OCI-LY1 (cell line): ENCODE data around the gene RASA3.

Experiments used
- H2AFZ ChIP-seq: fragments of 200-600 bp; sonication (generic), shearing (Covaris generic); 2 replicates; pipeline ENCODE4 v1.6.0; 2014; ENCODE audit warnings: antibody characterized with exemption, mild to moderate bottlenecking, low read length
- H3F3A ChIP-seq: fragments of 200-600 bp; sonication (generic), shearing (Covaris generic); 2 replicates; pipeline ENCODE4 v1.6.0; 2014; ENCODE audit warnings: mild to moderate bottlenecking, antibody characterized with exemption, low read length, moderate library complexity; ENCODE audit not compliant: insufficient read depth
- H3K27ac ChIP-seq: fragments of 200-600 bp; sonication (generic); 2 replicates; pipeline ENCODE4 v1.5.1; 2014; ENCODE audit warnings: low read length, mixed run types, mild to moderate bottlenecking, low read depth; ENCODE audit not compliant: poor library complexity, severe bottlenecking
- H3K27me3 ChIP-seq: fragments of 200-600 bp; sonication (generic); 2 replicates; pipeline ENCODE4 v1.6.0; 2014; ENCODE audit warnings: antibody characterized with exemption, mild to moderate bottlenecking, low read length, moderate library complexity; ENCODE audit not compliant: insufficient read depth
- H3K36me3 ChIP-seq: fragments of 200-600 bp; sonication (generic); 2 replicates; pipeline ENCODE4 v1.6.1; 2014; ENCODE audit warnings: mild to moderate bottlenecking, antibody characterized with exemption, low read length, moderate library complexity, mixed read lengths; ENCODE audit not compliant: insufficient read depth
- H3K4me1 ChIP-seq: fragments of 200-600 bp; sonication (generic); 2 replicates; pipeline ENCODE4 v1.5.1; 2014; ENCODE audit warnings: mild to moderate bottlenecking, low read length, moderate library complexity; ENCODE audit not compliant: insufficient read depth, severe bottlenecking
- H3K4me2 ChIP-seq: fragments of 200-600 bp; sonication (generic), shearing (Covaris generic); 2 replicates; pipeline ENCODE4 v1.6.1; 2014; ENCODE audit warnings: low read length
- H3K4me3 ChIP-seq: fragments of 200-600 bp; sonication (generic); 2 replicates; pipeline ENCODE4 v1.5.1; 2014; ENCODE audit warnings: low read length, low read depth, mild to moderate bottlenecking, mixed read lengths; ENCODE audit not compliant: poor library complexity, severe bottlenecking
- H3K79me2 ChIP-seq: fragments of 200-600 bp; shearing (Covaris generic); 2 replicates; pipeline ENCODE4 v1.6.1; 2016; ENCODE audit warnings: mixed run types, low read length, mixed read lengths; ENCODE audit not compliant: insufficient read depth
- H3K9ac ChIP-seq: fragments of 200-600 bp; sonication (generic), shearing (Covaris generic); 2 replicates; pipeline ENCODE4 v1.6.1; 2014; ENCODE audit warnings: mild to moderate bottlenecking, low read length, mixed read lengths
- H3K9me2 ChIP-seq: fragments of 200-600 bp; sonication (generic), shearing (Covaris generic); 2 replicates; pipeline ENCODE4 v1.6.1; 2014; ENCODE audit warnings: low read depth, mild to moderate bottlenecking, low read length, mixed read lengths
- H3K9me3 ChIP-seq: fragments of 200-600 bp; shearing (Covaris generic); 2 replicates; pipeline ENCODE4 v1.6.1; 2014; ENCODE audit warnings: low read length, mixed read lengths
- H4K20me1 ChIP-seq: fragments of 200-600 bp; sonication (generic), shearing (Covaris generic); 2 replicates; pipeline ENCODE4 v1.6.0; 2016; ENCODE audit warnings: mild to moderate bottlenecking, low read length; ENCODE audit not compliant: insufficient read depth
- EZH2 ChIP-seq: fragments of 200-600 bp; sonication (generic), shearing (Covaris generic); IDR thresholded peaks from 2 replicates; pipeline ENCODE4 v1.8.0; 2017; ENCODE audit warnings: borderline replicate concordance, mixed run types, mild to moderate bottlenecking, antibody characterized with exemption, low read length, moderate library complexity, mixed read lengths
- TF ChIP-seq, protein P1 (sequence below): fragments of 200-600 bp; sonication (generic), shearing (Covaris generic); IDR thresholded peaks from 2 replicates; pipeline ENCODE4 v1.5.1; 2017; ENCODE audit warnings: mild to moderate bottlenecking, antibody characterized with exemption, low read length, moderate library complexity, mixed read lengths

Gene RASA3

DNA sequence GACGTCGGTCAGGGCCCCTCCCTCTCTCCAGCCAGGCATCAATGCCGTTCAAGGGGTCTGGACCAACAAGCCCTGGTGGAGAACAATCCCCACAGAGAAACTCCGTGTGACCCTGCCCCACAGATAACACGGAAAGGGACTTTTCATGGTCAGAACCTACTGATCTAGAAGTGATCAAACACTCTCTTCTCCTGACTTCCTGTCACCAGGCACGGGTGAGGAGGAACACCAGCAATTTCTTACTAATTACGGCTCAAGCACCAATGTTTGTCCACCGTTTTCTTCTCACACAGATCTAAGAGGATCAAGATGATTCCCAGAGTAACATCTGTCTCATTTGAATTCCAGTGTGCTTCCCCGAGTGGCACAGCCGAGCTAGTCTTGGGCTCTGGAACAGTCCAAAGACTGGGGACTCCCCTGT is 11.8 kb downstream of the RASA3 start:
- Histone ChIP-seq H3K9me2 (no peaks in the 10 kb centered on the region), H3K4me1 (no peaks in the 10 kb centered on the region), H3K79me2 (no peaks in the 10 kb centered on the region), H3K27ac (no peak overlapping the region), H3K4me3 (no peak overlapping the region), H2AFZ (no peak overlapping the region), H3K9ac (no peak overlapping the region), H3K4me2 (no peak overlapping the region), H3F3A (no peaks in the 10 kb centered on the region), H3K27me3 (no peaks in the 10 kb centered on the region), H4K20me1 (no peaks in the 10 kb centered on the region), H3K9me3 (no peaks in the 10 kb centered on the region), H3K36me3 (no peaks in the 10 kb centered on the region)
- TF ChIP-seq, protein P1, sequence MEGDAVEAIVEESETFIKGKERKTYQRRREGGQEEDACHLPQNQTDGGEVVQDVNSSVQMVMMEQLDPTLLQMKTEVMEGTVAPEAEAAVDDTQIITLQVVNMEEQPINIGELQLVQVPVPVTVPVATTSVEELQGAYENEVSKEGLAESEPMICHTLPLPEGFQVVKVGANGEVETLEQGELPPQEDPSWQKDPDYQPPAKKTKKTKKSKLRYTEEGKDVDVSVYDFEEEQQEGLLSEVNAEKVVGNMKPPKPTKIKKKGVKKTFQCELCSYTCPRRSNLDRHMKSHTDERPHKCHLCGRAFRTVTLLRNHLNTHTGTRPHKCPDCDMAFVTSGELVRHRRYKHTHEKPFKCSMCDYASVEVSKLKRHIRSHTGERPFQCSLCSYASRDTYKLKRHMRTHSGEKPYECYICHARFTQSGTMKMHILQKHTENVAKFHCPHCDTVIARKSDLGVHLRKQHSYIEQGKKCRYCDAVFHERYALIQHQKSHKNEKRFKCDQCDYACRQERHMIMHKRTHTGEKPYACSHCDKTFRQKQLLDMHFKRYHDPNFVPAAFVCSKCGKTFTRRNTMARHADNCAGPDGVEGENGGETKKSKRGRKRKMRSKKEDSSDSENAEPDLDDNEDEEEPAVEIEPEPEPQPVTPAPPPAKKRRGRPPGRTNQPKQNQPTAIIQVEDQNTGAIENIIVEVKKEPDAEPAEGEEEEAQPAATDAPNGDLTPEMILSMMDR: no peak
- TF ChIP-seq EZH2: no peak

DNA sequence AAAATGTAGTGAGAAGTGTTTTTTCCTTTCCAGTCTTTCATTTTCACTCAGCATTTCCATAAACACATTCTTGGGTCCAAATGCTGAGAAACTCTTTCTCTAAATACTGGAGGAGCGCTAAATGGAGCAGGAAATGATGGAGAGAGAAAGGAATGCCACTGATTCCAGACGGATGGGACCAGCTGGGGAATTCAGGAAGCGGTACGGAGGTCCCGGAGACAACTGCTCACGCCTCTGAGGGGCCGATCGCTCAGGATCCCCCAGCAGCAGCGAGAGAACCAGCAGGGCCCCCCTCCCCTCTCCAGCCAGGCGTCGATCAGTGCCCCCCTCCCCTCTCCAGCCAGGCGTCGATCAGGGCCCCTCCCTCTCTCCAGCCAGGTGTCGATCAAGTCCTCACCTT is 13.2 kb downstream of the RASA3 start:
- Histone ChIP-seq H3K4me1 (no peaks in the 10 kb centered on the region), H3K9me3 (no peaks in the 10 kb centered on the region), H3K27me3 (no peaks in the 10 kb centered on the region), H2AFZ (no peak overlapping the region), H3K9me2 (no peaks in the 10 kb centered on the region), H3K4me2 (no peak overlapping the region), H3K4me3 (no peak overlapping the region), H3K9ac (no peak overlapping the region), H3F3A (no peaks in the 10 kb centered on the region), H3K79me2 (no peaks in the 10 kb centered on the region), H4K20me1 (no peaks in the 10 kb centered on the region), H3K27ac (no peak overlapping the region), H3K36me3 (no peaks in the 10 kb centered on the region)
- TF ChIP-seq, protein P1: no peak
- no peak for TF ChIP-seq EZH2

DNA sequence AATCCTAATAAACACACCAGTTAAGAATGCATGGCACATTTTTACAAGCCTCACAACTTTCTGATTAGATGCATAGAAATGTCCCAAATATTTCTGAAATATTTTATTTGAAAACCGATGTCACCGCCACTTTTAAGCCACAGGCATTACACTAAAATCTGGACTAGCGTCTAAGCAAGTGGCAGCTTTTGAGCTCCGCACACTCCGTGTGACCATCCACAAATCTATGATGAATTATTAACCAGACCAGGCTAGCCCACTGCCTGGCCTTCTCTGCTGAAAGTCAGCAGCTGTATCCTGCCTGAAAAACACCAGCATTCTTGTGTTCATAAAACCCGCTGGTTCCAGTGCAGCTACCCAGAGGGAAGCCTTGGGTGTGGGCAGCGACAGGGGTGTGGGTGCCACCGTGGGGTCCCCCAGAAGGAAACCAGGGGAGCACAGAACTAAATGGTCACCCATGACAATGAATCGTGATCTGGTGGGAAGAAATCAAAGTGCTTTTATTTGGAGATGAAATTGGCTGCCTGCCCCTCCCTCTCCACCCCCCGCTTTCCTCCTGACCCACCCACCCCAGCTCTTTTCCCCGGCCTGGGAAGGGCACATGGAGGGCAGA is 13.8 kb downstream of the RASA3 start:
- Histone ChIP-seq H3K4me1 (no peaks in the 10 kb centered on the region), H3K4me3 (no peak overlapping the region), H3K9me2 (no peaks in the 10 kb centered on the region), H3F3A (no peaks in the 10 kb centered on the region), H3K27ac (no peak overlapping the region), H3K9ac (no peak overlapping the region), H3K4me2 (no peak overlapping the region), H3K27me3 (no peaks in the 10 kb centered on the region), H3K9me3 (no peaks in the 10 kb centered on the region), H3K36me3 (no peaks in the 10 kb centered on the region), H2AFZ (no peak overlapping the region), H4K20me1 (no peaks in the 10 kb centered on the region), H3K79me2 (no peaks in the 10 kb centered on the region)
- no peak for TF ChIP-seq EZH2
- TF ChIP-seq, protein P1: no peak
